GM18502 (cell line): ENCODE data around the gene STXBP4.

Experiments used
- ATAC-seq: cut with Tn5 transposase; IDR thresholded peaks from one replicate; pipeline ENCODE4 v1.9.1; 2021; ENCODE audit warnings: mild to moderate bottlenecking; ENCODE audit not compliant: unreplicated experiment, poor library complexity

STXBP4 gene

GRCh38 chr17:55162556-55162946 is 194.0 kb downstream of the STXBP4 start:
- no peak for ATAC-seq

GRCh38 chr17:55163408-55163807 is 194.8 kb downstream of the STXBP4 start:
- ATAC-seq: no peak

GRCh38 chr17:55166506-55166905 is 197.9 kb downstream of the STXBP4 start:
- no peak for ATAC-seq

GRCh38 chr17:55167024-55167725 is 198.6 kb downstream of the STXBP4 start:
- no peak for ATAC-seq

DNA sequence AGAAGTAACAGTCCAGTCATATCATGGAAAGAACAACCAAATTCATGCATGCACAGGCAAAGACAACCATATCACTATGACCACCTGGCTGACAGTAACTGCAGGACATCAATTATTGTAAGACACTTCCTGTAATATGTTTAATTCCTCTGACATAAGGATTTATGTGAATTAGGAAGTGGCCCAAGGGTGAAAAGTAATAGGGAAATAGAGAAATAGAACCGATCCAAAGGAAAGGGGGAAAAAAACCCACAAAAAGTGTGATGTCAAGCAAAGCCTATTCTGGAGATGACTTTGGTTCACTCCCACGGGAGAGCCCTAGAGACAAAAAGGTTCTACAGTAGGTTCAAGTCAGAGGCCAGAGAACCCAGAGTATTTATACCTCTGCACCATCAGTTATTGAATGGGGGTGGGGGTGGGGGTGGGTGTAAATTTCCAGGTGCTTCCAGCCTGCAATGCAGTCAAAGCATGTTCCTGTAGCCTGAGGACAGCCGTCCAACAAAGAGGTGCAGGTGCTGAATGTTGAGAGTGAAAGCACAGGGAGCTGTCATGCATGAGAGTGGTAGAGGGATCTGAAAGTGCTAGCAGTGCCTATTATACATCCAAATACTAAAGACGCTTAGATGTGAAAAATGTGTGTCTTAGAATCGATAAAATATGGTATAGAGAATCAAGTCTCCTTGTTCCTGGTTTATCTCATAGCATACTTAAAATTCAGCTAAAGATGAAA is 200.6 kb downstream of the STXBP4 start:
- peak; percentile 86 for ATAC-seq

DNA sequence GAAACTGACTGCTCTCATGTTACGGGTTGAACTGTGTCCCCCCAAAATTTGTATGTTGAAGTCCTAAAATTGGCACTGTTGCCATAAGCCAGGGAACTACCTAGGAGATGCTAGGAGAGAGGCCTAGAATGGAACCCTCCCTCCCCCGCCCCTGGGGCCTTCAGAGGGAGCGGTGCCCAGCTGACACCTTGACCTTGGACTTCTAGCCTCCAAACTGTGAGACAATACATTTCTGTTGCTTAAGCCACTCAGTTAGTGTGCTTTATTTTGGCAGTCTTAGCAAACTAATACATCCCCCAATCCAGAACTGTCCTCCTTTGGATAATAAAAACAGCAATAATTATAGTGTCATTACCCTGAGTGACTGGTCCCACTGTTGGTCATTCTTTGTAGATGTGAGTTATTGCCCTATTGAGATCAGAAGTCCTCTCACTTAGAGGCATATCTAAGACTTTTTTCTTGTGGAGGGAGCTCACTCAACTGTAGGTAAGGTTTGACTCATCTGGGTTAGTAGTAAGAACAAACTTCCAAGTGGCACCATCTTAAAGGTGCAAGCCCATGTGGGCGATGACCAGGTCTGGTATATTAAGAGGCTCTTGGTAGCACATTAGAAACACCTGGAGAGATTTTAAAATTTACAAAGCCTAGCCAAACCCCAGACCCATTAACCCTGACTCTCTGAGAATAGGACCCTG is 203.2 kb downstream of the STXBP4 start:
- peak; percentile 47 for ATAC-seq

DNA sequence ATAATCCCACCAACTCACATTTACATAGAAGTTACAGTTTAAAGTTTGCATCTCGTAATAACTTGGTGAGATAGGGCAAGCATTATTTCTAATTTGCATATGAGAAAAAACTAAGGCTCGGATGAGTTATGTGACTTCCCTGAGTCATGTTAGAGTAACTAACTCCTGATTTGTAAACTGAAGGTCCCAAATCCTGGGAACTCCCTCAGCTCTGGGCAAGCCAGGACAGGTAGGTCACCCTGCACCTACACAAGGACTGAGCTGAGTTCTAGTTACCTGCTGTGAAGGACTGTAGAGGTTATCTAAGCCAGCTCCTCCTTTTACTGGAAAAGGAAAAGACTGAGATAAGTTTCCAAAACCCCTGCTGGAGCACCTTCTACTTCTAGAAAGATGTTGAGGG is 204.0 kb downstream of the STXBP4 start:
- peak; percentile 27 for ATAC-seq

- ATAC-seq: no peak
Measured at GRCh38 chr17:55174133-55174532, 205.6 kb downstream of the STXBP4 start.

GRCh38 chr17:55175788-55176427 is 207.3 kb downstream of the STXBP4 start:
- no peak for ATAC-seq

GRCh38 chr17:55177159-55177854 is 208.7 kb downstream of the STXBP4 start:
- no peak for ATAC-seq

- no peak for ATAC-seq
Measured at GRCh38 chr17:55177855-55178217, 209.3 kb downstream of the STXBP4 start.

DNA sequence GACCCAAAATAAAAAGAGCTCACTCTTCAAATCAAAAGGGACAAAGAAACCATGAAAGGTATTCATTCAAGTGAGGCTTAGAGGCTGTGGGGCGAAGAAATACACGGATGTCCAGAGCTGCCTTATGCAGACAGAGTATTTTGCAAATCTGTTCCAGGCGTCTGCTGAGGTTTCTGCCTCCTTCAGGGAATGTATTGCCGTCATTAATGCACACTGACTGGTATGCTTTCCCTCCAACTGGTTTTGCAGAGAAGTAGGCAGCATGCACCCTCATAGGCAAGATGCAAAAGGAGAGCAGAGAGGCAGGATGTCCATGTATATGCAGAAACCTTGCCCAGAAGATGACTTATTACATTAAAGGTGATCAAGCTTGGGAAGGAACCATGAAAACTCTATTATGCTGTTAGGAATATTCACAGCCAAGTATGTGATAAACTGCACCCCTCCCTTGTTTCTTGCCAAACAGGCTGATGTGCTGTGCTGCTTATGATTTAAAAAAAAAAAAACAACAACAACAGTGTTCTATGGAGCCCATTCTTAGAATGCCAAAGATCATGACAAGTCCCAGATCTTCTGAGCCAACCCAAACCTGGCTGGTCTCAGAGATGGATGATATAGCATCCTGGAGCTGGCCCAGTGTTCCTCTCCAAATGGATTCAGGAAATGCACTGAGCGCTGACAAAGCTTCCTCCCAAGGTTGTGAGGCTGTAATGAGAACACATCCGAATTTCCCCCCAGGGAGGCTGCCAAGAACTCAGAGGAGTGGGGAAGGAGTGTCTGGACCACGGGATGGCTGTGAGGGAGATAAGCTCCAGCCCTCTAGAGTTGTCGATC is 218.6 kb downstream of the STXBP4 start:
- no peak for ATAC-seq

- ATAC-seq: peak; percentile 58
Measured at GRCh38 chr17:55190748-55191147, 222.2 kb downstream of the STXBP4 start.

DNA sequence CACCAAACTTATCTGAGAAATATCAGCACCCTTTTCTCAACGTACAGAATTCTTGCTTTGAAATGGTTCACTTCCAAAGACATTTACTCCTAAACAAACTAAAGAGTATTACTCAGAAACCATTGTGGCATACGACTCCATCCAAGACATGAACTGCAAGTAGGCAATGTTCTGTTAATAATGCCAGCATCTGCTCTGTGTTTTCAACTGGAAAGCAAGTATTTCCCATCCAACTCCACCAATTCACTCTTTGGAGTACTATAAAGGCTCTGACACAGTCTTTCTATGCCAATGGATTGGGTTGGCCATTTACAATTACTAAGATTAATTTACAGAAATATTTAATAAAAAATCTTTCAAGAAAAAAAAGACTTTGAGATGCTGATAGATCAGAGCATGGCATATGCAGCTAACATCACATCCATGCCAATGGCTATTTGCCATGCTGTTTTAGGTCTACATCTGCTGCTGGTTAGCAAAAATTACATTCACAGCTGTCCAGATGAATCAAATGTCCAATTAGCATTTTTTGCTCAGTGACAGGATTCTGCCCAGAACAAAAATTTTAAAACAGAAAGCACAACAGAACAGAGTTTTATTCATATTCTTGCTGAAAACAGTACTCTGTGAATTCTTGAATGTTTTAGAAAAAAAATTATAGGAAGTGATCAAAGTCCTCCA is 230.3 kb downstream of the STXBP4 start:
- no peak for ATAC-seq

DNA sequence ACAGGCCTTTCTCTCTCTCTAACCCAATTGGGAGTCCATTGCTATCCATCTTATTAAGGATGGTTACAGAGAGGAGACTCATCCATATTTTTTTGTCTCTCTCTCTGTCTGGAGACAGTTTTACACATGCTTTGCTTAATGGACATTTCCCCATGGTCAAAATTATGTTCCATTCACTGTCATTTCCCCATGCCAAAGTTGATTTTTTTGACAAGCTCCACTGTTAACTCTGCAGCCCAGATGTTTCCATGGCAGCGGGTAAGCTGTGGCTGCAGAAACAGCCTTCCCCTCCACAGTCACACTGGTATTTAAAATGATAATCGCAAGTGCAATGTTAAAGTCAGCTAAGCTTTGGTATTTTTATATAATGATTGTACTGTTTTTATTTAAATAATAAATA is 232.3 kb downstream of the STXBP4 start:
- no peak for ATAC-seq

DNA sequence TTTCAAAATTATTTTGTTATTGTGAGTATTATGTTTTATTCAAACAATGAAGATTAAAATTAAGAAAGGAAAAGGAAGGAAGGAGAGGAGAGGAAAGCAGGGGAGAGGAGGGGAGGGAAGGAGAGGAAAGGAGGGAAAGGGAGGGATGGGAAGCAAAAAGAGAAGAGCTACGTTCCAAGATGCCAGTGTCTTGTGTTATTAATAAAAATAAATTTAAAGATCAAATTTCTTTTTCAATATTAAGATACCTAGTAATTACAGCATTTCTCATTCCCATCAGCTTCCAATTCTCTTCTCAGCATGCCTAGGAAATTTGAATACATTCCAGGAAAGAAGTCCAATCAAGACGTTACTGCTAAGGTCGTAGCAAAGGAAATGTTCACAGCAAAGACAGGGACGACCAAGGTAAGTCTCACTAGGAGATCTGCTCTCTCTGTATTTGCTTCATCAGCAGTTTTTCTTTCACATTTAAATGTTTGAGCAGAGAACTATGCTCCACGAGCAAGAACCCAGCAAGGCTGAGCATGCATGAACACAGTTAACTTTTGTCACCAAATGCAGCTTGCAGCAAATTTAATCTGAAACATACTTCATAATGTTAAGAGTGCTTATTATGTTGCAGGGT is 232.9 kb downstream of the STXBP4 start:
- ATAC-seq: no peak

GRCh38 chr17:55202896-55203295 is 234.3 kb downstream of the STXBP4 start:
- ATAC-seq: no peak

DNA sequence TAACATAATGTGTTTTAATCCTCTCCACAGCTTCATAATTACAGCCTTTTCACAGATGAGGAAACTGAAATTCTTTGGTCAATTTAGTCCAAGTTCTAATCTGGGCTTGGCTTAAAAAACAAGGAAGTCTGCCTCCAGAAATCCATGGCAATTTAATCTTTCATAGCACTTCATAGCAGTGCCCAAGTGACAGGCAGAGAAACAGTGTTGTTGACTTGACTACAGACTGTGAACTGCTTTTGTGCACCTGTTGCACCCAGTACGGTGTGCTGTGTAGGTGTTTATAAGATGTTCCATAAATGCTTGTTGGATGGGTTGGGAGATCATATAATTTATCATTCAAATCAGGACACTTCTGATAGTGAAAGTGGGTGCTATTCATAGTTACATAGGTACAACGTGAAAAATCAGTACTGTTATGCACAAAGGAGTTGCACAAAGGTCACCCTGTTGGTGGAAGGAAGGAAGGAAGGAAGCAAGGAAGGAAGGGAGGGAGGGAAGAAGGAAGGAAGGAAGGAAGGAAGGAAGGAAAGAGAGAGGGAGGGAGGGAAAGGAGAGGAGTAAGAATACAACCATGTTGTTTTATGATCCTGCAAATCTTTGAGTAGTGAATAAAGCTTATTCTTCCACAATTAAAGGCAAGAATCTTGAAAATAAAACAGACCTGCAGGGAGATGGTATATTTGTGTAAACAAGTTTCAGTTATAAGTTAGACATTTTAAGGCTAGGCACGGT is 239.7 kb downstream of the STXBP4 start:
- no peak for ATAC-seq
